T-helper 1 cell treated with Interleukin-12 subunit alpha and Interleukin-12 subunit beta and Interleukin-4 antibody, amounts not matched to agents 30 μg/mL and 1 μg/mL, for 36 hours (primary cell): ENCODE measurements around the gene NAPB.

Source experiments
- H3K27ac Mint-ChIP-seq: one replicate; pipeline ENCODE4 v1.8.0; 2021; ENCODE audit warnings: mild to moderate bottlenecking, mixed read lengths
- H3K27me3 Mint-ChIP-seq: one replicate; pipeline ENCODE4 v1.8.0; 2021; ENCODE audit warnings: low read depth, mixed read lengths
- H3K36me3 Mint-ChIP-seq: one replicate; pipeline ENCODE4 v1.8.0; 2021; ENCODE audit warnings: low read depth, mixed read lengths
- H3K4me1 Mint-ChIP-seq: one replicate; pipeline ENCODE4 v1.8.0; 2021; ENCODE audit warnings: low read depth, mixed read lengths
- H3K4me3 Mint-ChIP-seq: one replicate; pipeline ENCODE4 v1.8.0; 2021; ENCODE audit warnings: mild to moderate bottlenecking, moderate library complexity, mixed read lengths
- H3K9me3 Mint-ChIP-seq: one replicate; pipeline ENCODE4 v1.8.0; 2021; ENCODE audit warnings: mixed read lengths

NAPB gene

GRCh38 chr20:23404196-23404595 is 17.1 kb downstream of the NAPB start:
- no peak overlapping the region for H3K27ac Mint-ChIP-seq
- no peaks in the 10 kb centered on the region for H3K9me3 Mint-ChIP-seq
- H3K4me3 Mint-ChIP-seq = no peak overlapping the region
- H3K27me3 Mint-ChIP-seq = no peaks in the 10 kb centered on the region
- H3K4me1 Mint-ChIP-seq = peaks cover 57% of the 10 kb centered on the region
- peaks cover 26% of the 10 kb centered on the region for H3K36me3 Mint-ChIP-seq

GRCh38 chr20:23403751-23404150 is 17.5 kb downstream of the NAPB start:
- peaks cover 26% of the 10 kb centered on the region for H3K36me3 Mint-ChIP-seq
- H3K4me1 Mint-ChIP-seq = peaks cover 61% of the 10 kb centered on the region
- H3K27ac Mint-ChIP-seq = no peak overlapping the region
- no peaks in the 10 kb centered on the region for H3K9me3 Mint-ChIP-seq
- H3K27me3 Mint-ChIP-seq = no peaks in the 10 kb centered on the region
- no peak overlapping the region for H3K4me3 Mint-ChIP-seq

GRCh38 chr20:23401051-23401450 is 20.2 kb downstream of the NAPB start:
- H3K27ac Mint-ChIP-seq = no peak overlapping the region
- H3K4me3 Mint-ChIP-seq = no peak overlapping the region
- H3K36me3 Mint-ChIP-seq = peaks cover 31% of the 10 kb centered on the region
- no peaks in the 10 kb centered on the region for H3K9me3 Mint-ChIP-seq
- no peaks in the 10 kb centered on the region for H3K27me3 Mint-ChIP-seq
- H3K4me1 Mint-ChIP-seq = peaks cover 56% of the 10 kb centered on the region

GRCh38 chr20:23399568-23400241 is 21.6 kb downstream of the NAPB start:
- Mint-ChIP-seq H3K27me3 (no peaks in the 10 kb centered on the region), H3K4me3 (peak overlapping the region; percentile 16), H3K27ac (peak overlapping the region; percentile 69), H3K4me1 (peaks cover 55% of the 10 kb centered on the region), H3K36me3 (peaks cover 34% of the 10 kb centered on the region), H3K9me3 (no peaks in the 10 kb centered on the region)

- Mint-ChIP-seq H3K9me3 (no peaks in the 10 kb centered on the region), H3K4me1 (peaks cover 56% of the 10 kb centered on the region), H3K36me3 (peaks cover 46% of the 10 kb centered on the region), H3K27me3 (no peaks in the 10 kb centered on the region), H3K27ac (peak overlapping the region; percentile 86), H3K4me3 (peak overlapping the region; percentile 70)
Measured at GRCh38 chr20:23397961-23398360, 23.3 kb downstream of the NAPB start.

- Mint-ChIP-seq H3K36me3 (peaks cover 42% of the 10 kb centered on the region), H3K27ac (peak overlapping the region; percentile 33)
Measured at GRCh38 chr20:23396950-23397627, 24.2 kb downstream of the NAPB start.

GRCh38 chr20:23393996-23394775 is 27.1 kb downstream of the NAPB start:
- H3K9me3 Mint-ChIP-seq = no peaks in the 10 kb centered on the region
- H3K36me3 Mint-ChIP-seq = peaks cover 38% of the 10 kb centered on the region
- H3K27ac Mint-ChIP-seq = no peak overlapping the region
- H3K4me1 Mint-ChIP-seq = peaks cover 39% of the 10 kb centered on the region
- H3K4me3 Mint-ChIP-seq = no peak overlapping the region
- H3K27me3 Mint-ChIP-seq = no peaks in the 10 kb centered on the region

More at GRCh38 chr20:23396950-23397627, 24.2 kb downstream of the NAPB start:
- Mint-ChIP-seq H3K4me1 (peaks cover 52% of the 10 kb centered on the region), H3K27me3 (no peaks in the 10 kb centered on the region), H3K4me3 (no peak overlapping the region), H3K9me3 (no peaks in the 10 kb centered on the region)

- Mint-ChIP-seq H3K4me1 (peaks cover 25% of the 10 kb centered on the region), H3K27me3 (no peaks in the 10 kb centered on the region), H3K4me3 (no peak overlapping the region), H3K27ac (no peak overlapping the region), H3K9me3 (no peaks in the 10 kb centered on the region), H3K36me3 (peaks cover 49% of the 10 kb centered on the region)
Measured at GRCh38 chr20:23391707-23392310, 29.5 kb downstream of the NAPB start.

GRCh38 chr20:23390091-23390774 is 31.1 kb downstream of the NAPB start:
- H3K9me3 Mint-ChIP-seq = no peaks in the 10 kb centered on the region
- H3K4me3 Mint-ChIP-seq = no peak overlapping the region
- H3K27ac Mint-ChIP-seq = no peak overlapping the region
- H3K27me3 Mint-ChIP-seq = no peaks in the 10 kb centered on the region
- H3K36me3 Mint-ChIP-seq = peaks cover 56% of the 10 kb centered on the region
- H3K4me1 Mint-ChIP-seq = peaks cover 24% of the 10 kb centered on the region

- Mint-ChIP-seq H3K9me3 (no peaks in the 10 kb centered on the region), H3K4me1 (peaks cover 15% of the 10 kb centered on the region), H3K36me3 (peaks cover 50% of the 10 kb centered on the region), H3K27ac (no peak overlapping the region), H3K4me3 (no peak overlapping the region), H3K27me3 (no peaks in the 10 kb centered on the region)
Measured at GRCh38 chr20:23387118-23387443, 34.2 kb downstream of the NAPB start.

- H3K4me1 Mint-ChIP-seq = peaks cover 14% of the 10 kb centered on the region
- peaks cover 50% of the 10 kb centered on the region for H3K36me3 Mint-ChIP-seq
- H3K27ac Mint-ChIP-seq = no peak overlapping the region
- no peak overlapping the region for H3K4me3 Mint-ChIP-seq
- H3K27me3 Mint-ChIP-seq = no peaks in the 10 kb centered on the region
- no peaks in the 10 kb centered on the region for H3K9me3 Mint-ChIP-seq
Measured at GRCh38 chr20:23386304-23387117, 34.8 kb downstream of the NAPB start.

- H3K27ac Mint-ChIP-seq = peak overlapping the region; percentile 5
- peaks cover 50% of the 10 kb centered on the region for H3K36me3 Mint-ChIP-seq
- no peaks in the 10 kb centered on the region for H3K27me3 Mint-ChIP-seq
- H3K4me3 Mint-ChIP-seq = no peak overlapping the region
- no peaks in the 10 kb centered on the region for H3K9me3 Mint-ChIP-seq
- peaks cover 10% of the 10 kb centered on the region for H3K4me1 Mint-ChIP-seq
Measured at GRCh38 chr20:23381876-23382275, 39.4 kb downstream of the NAPB start.

GRCh38 chr20:23379772-23380171 is 41.5 kb downstream of the NAPB start:
- no peak overlapping the region for H3K4me3 Mint-ChIP-seq
- no peaks in the 10 kb centered on the region for H3K9me3 Mint-ChIP-seq
- H3K27ac Mint-ChIP-seq = no peak overlapping the region
- H3K4me1 Mint-ChIP-seq = peaks cover 15% of the 10 kb centered on the region
- peaks cover 54% of the 10 kb centered on the region for H3K36me3 Mint-ChIP-seq
- no peaks in the 10 kb centered on the region for H3K27me3 Mint-ChIP-seq
